ENCODE data around the gene FAM168A. TPM values are rescaled to one million over a fixed set of nuclear protein-coding genes. Genes with fewer than 3 reads are reported as not detected.

The FAM168A gene
- total and polyA plus RNA-seq, 2 experiments from 2014 or later, result 6.3 to 24.5 TPM

GRCh38 chr11:73463359-73463758 is 134.6 kb downstream of the FAM168A start:
- DNase-seq (ENCODE audit: low spot score), result no peak
- no peak overlapping the region for H3K4me3 ChIP-seq
- no peaks in the 10 kb centered on the region for H3K79me2 ChIP-seq
- no peak overlapping the region for H3K4me2 ChIP-seq
- WGBS (ENCODE audit: low lambda C conversion rate, missing lambda C conversion rate), result 62% methylated on average over 2 of the region's 2 CpGs
- H2AFZ ChIP-seq, result no peak overlapping the region
- TF ChIP-seq EZH2phosphoT487 (IDR thresholded peaks at IDR 0.05; ENCODE audit: low read depth, severe bottlenecking, unreplicated experiment) (no peak), CTCF (IDR thresholded peaks at IDR 0.05; ENCODE audit: poor library complexity) (no peak), EZH2 (IDR thresholded peaks at IDR 0.05; ENCODE audit: borderline replicate concordance) (no peak)
- H3K27me3 ChIP-seq, result no peaks in the 10 kb centered on the region
- no peaks in the 10 kb centered on the region for H4K20me1 ChIP-seq (ENCODE audit: insufficient read depth, poor library complexity, severe bottlenecking)
- H3K27ac ChIP-seq, result no peak overlapping the region
- H3K9me2 ChIP-seq (replicated peaks; ENCODE audit: insufficient read depth), result no peaks in the 10 kb centered on the region
- H3K9me3 ChIP-seq (ENCODE audit: low read depth), result no peaks in the 10 kb centered on the region
- H3K36me3 ChIP-seq (replicated peaks; ENCODE audit: insufficient read depth, low read depth), result no peaks in the 10 kb centered on the region
- H3K4me1 ChIP-seq (ENCODE audit: insufficient read depth), result no peaks in the 10 kb centered on the region

GRCh38 chr11:73461964-73462363 is 135.9 kb downstream of the FAM168A start:
- H3K4me3 ChIP-seq, result no peak overlapping the region
- H3K27ac ChIP-seq, result no peak overlapping the region
- no peak for DNase-seq (ENCODE audit: low spot score)
- no peaks in the 10 kb centered on the region for H3K36me3 ChIP-seq (replicated peaks; ENCODE audit: insufficient read depth, low read depth)
- H3K27me3 ChIP-seq, result no peaks in the 10 kb centered on the region
- H2AFZ ChIP-seq, result no peak overlapping the region
- TF ChIP-seq EZH2 (IDR thresholded peaks at IDR 0.05; ENCODE audit: borderline replicate concordance) (no peak), EZH2phosphoT487 (IDR thresholded peaks at IDR 0.05; ENCODE audit: low read depth, severe bottlenecking, unreplicated experiment) (no peak), CTCF (IDR thresholded peaks at IDR 0.05; ENCODE audit: poor library complexity) (no peak)
- H3K4me1 ChIP-seq (ENCODE audit: insufficient read depth), result no peaks in the 10 kb centered on the region
- H3K9me2 ChIP-seq (replicated peaks; ENCODE audit: insufficient read depth), result no peaks in the 10 kb centered on the region
- no peaks in the 10 kb centered on the region for H4K20me1 ChIP-seq (ENCODE audit: insufficient read depth, poor library complexity, severe bottlenecking)
- no peak overlapping the region for H3K4me2 ChIP-seq
- 86% methylated on average over 3 of the region's 3 CpGs for WGBS (ENCODE audit: low lambda C conversion rate, missing lambda C conversion rate)
- H3K79me2 ChIP-seq, result no peaks in the 10 kb centered on the region
- H3K9me3 ChIP-seq (ENCODE audit: low read depth), result no peaks in the 10 kb centered on the region

GRCh38 chr11:73461335-73461840 is 136.5 kb downstream of the FAM168A start:
- Histone ChIP-seq H3K4me2 (no peak overlapping the region), H3K79me2 (no peaks in the 10 kb centered on the region), H2AFZ (no peak overlapping the region), H4K20me1 (ENCODE audit: insufficient read depth, poor library complexity, severe bottlenecking) (no peaks in the 10 kb centered on the region), H3K9me2 (replicated peaks; ENCODE audit: insufficient read depth) (no peaks in the 10 kb centered on the region), H3K4me3 (no peak overlapping the region), H3K27me3 (no peaks in the 10 kb centered on the region), H3K27ac (no peak overlapping the region), H3K4me1 (ENCODE audit: insufficient read depth) (no peaks in the 10 kb centered on the region), H3K36me3 (replicated peaks; ENCODE audit: insufficient read depth, low read depth) (no peaks in the 10 kb centered on the region), H3K9me3 (ENCODE audit: low read depth) (no peaks in the 10 kb centered on the region)
- no peak for DNase-seq (ENCODE audit: low spot score)
- TF ChIP-seq CTCF (IDR thresholded peaks at IDR 0.05; ENCODE audit: poor library complexity), result no peak
- TF ChIP-seq EZH2phosphoT487 (IDR thresholded peaks at IDR 0.05; ENCODE audit: low read depth, severe bottlenecking, unreplicated experiment), result no peak
- TF ChIP-seq EZH2 (IDR thresholded peaks at IDR 0.05; ENCODE audit: borderline replicate concordance), result no peak
- WGBS (ENCODE audit: low lambda C conversion rate, missing lambda C conversion rate), result 72% methylated on average over 2 of the region's 2 CpGs

- Histone ChIP-seq H3K9me2 (replicated peaks; ENCODE audit: insufficient read depth) (no peaks in the 10 kb centered on the region), H3K4me2 (no peak overlapping the region), H3K4me3 (no peak overlapping the region), H4K20me1 (ENCODE audit: insufficient read depth, poor library complexity, severe bottlenecking) (no peaks in the 10 kb centered on the region), H2AFZ (no peak overlapping the region), H3K27me3 (no peaks in the 10 kb centered on the region), H3K27ac (no peak overlapping the region), H3K36me3 (replicated peaks; ENCODE audit: insufficient read depth, low read depth) (no peaks in the 10 kb centered on the region), H3K9me3 (ENCODE audit: low read depth) (no peaks in the 10 kb centered on the region), H3K4me1 (ENCODE audit: insufficient read depth) (no peaks in the 10 kb centered on the region), H3K79me2 (no peaks in the 10 kb centered on the region)
- TF ChIP-seq CTCF (IDR thresholded peaks at IDR 0.05; ENCODE audit: poor library complexity) (no peak), EZH2phosphoT487 (IDR thresholded peaks at IDR 0.05; ENCODE audit: low read depth, severe bottlenecking, unreplicated experiment) (no peak), EZH2 (IDR thresholded peaks at IDR 0.05; ENCODE audit: borderline replicate concordance) (no peak)
- no peak for DNase-seq (ENCODE audit: low spot score)
- WGBS (ENCODE audit: low lambda C conversion rate, missing lambda C conversion rate), result 96% methylated on average over 1 of the region's 1 CpG
Observed at GRCh38 chr11:73458201-73458600, 139.7 kb downstream of the FAM168A start.
